ENCODE measurements around the gene FSTL4. TPM values are rescaled to one million over a fixed set of nuclear protein-coding genes. Genes with fewer than 3 reads are reported as not detected.

The FSTL4 gene
- total RNA-seq, 4 donors from 2014 or later: 0.41 TPM; not detected in 3

GRCh38 chr5:133233616-133234015, 378.7 kb downstream of the FSTL4 start:
- Histone ChIP-seq H3K27ac (no peak overlapping the region), H3K4me1 (no peaks in the 10 kb centered on the region), H3K36me3 (no peaks in the 10 kb centered on the region), H3K9me3 (no peaks in the 10 kb centered on the region), H3K27me3 (no peaks in the 10 kb centered on the region), H3K4me3 (no peak overlapping the region)
- TF ChIP-seq CTCF (IDR thresholded peaks at IDR 0.05) (no peak), POLR2A (IDR thresholded peaks at IDR 0.05) (no peak)
- intact Hi-C loops (cut with DNase I; ENCODE audit: low total_unique reads): no loop called here
- no peak for DNase-seq

- Histone ChIP-seq H3K27me3 (no peaks in the 10 kb centered on the region), H3K36me3 (no peaks in the 10 kb centered on the region), H3K4me1 (no peaks in the 10 kb centered on the region), H3K9me3 (no peaks in the 10 kb centered on the region), H3K4me3 (no peak overlapping the region), H3K27ac (no peak overlapping the region)
- intact Hi-C loops (cut with DNase I; ENCODE audit: low total_unique reads): no loop called here
- no peak for TF ChIP-seq POLR2A (IDR thresholded peaks at IDR 0.05)
- no peak for TF ChIP-seq CTCF (IDR thresholded peaks at IDR 0.05)
- no peak for DNase-seq
Observed at GRCh38 chr5:133232911-133233310, 379.4 kb downstream of the FSTL4 start.

GRCh38 chr5:133232435-133232834, 379.9 kb downstream of the FSTL4 start:
- DNase-seq: no peak
- Histone ChIP-seq H3K4me3 (no peak overlapping the region), H3K9me3 (no peaks in the 10 kb centered on the region), H3K27me3 (no peaks in the 10 kb centered on the region), H3K4me1 (no peaks in the 10 kb centered on the region), H3K36me3 (no peaks in the 10 kb centered on the region), H3K27ac (no peak overlapping the region)
- intact Hi-C loops (cut with DNase I; ENCODE audit: low total_unique reads): no loop called here
- no peak for TF ChIP-seq POLR2A (IDR thresholded peaks at IDR 0.05)
- no peak for TF ChIP-seq CTCF (IDR thresholded peaks at IDR 0.05)

- DNase-seq: no peak
- intact Hi-C loops (cut with DNase I; ENCODE audit: low total_unique reads): no loop called here
- H3K4me3 ChIP-seq: no peak overlapping the region
- H3K4me1 ChIP-seq: no peaks in the 10 kb centered on the region
- TF ChIP-seq CTCF (IDR thresholded peaks at IDR 0.05): no peak
- no peak for TF ChIP-seq POLR2A (IDR thresholded peaks at IDR 0.05)
- no peak overlapping the region for H3K27ac ChIP-seq
- no peaks in the 10 kb centered on the region for H3K9me3 ChIP-seq
- no peaks in the 10 kb centered on the region for H3K36me3 ChIP-seq
- H3K27me3 ChIP-seq: no peaks in the 10 kb centered on the region
Observed at GRCh38 chr5:133232011-133232410, 380.3 kb downstream of the FSTL4 start.

GRCh38 chr5:133230823-133231578, 381.3 kb downstream of the FSTL4 start:
- H3K9me3 ChIP-seq: no peaks in the 10 kb centered on the region
- TF ChIP-seq CTCF (IDR thresholded peaks at IDR 0.05) (no peak), POLR2A (IDR thresholded peaks at IDR 0.05) (no peak)
- no peaks in the 10 kb centered on the region for H3K27me3 ChIP-seq
- H3K4me1 ChIP-seq: no peaks in the 10 kb centered on the region
- DNase-seq: no peak
- intact Hi-C loops (cut with DNase I; ENCODE audit: low total_unique reads): no loop called here
- H3K27ac ChIP-seq: no peak overlapping the region
- H3K36me3 ChIP-seq: no peaks in the 10 kb centered on the region
- H3K4me3 ChIP-seq: no peak overlapping the region

Measured in uterus (tissue), 4 donors.